K562 (cell line): ENCODE measurements around the gene TEX261. TPM values are rescaled to one million over a fixed set of nuclear protein-coding genes. Genes with fewer than 3 reads are reported as not detected.
A peak's percentile ranks its signal among the peaks of the same experiment; 100 is the strongest.

Experiments used
- ATF1 ChIP-seq, 2 experiments: fragments of 450-650 bp in 1 of 2; IDR thresholded peaks; 2 replicates each; pipeline ENCODE4 v1.6.1; 2016; ENCODE audit warnings: missing compliant biosample characterization in 1 of 2, missing genetic modification characterization in 1 of 2
- BHLHE40 ChIP-seq: IDR thresholded peaks from 2 replicates; pipeline ENCODE4 v1.6.1; 2011; ENCODE audit warnings: low read length, improper control_type of control experiment
- CBFA2T3 ChIP-seq: fragments of 450-650 bp; IDR thresholded peaks from 2 replicates; pipeline ENCODE4 v1.6.1; 2017
- CEBPB ChIP-seq: fragments of 450-650 bp; IDR thresholded peaks from 2 replicates; pipeline ENCODE4 v1.6.1; 2016; ENCODE audit warnings: missing genetic modification characterization, missing compliant biosample characterization
- E2F1 ChIP-seq: sonication (generic); formaldehyde crosslinking; IDR thresholded peaks from 2 replicates; pipeline ENCODE4 v1.8.1; 2023; ENCODE audit warnings: mild to moderate bottlenecking, missing genetic modification reagents, moderate library complexity
- E2F6 ChIP-seq, 2 experiments: IDR thresholded peaks; 2 replicates each; pipeline ENCODE4 v1.6.1; 2011; ENCODE audit warnings: borderline replicate concordance in 1 of 2, control low read depth in 1 of 2, low read depth in 1 of 2, low read length in 1 of 2, mild to moderate bottlenecking in 1 of 2, mixed read lengths in 1 of 2, moderate library complexity in 1 of 2; ENCODE audit not compliant: insufficient read depth in 1 of 2, insufficient read length in 1 of 2, poor library complexity in 1 of 2, severe bottlenecking in 1 of 2; ENCODE audit errors: extremely low read depth in 1 of 2
- MEF2A ChIP-seq: IDR thresholded peaks from 2 replicates; pipeline ENCODE4 v1.6.1; 2011; ENCODE audit warnings: low read depth, mild to moderate bottlenecking, low read length, moderate library complexity; ENCODE audit not compliant: control insufficient read depth
- NEUROD1 ChIP-seq: fragments of 150-350 bp; IDR thresholded peaks from 2 replicates; pipeline ENCODE4 v1.6.1; 2014; ENCODE audit warnings: borderline replicate concordance, low read length, low read depth; ENCODE audit not compliant: partially characterized antibody
- POU5F1 ChIP-seq: fragments of 150-350 bp; IDR thresholded peaks from 2 replicates; pipeline ENCODE4 v1.6.1; 2014; ENCODE audit warnings: borderline replicate concordance, low read length, low read depth, mild to moderate bottlenecking; ENCODE audit not compliant: partially characterized antibody
- RBBP5 ChIP-seq: fragments of 200-600 bp; sonication (generic); IDR thresholded peaks from 2 replicates; pipeline ENCODE4 v1.6.1; 2012; ENCODE audit warnings: borderline replicate concordance, mild to moderate bottlenecking, low read length, control low read depth, inconsistent platforms; ENCODE audit not compliant: insufficient read depth, poor library complexity, severe bottlenecking
- RFX1 ChIP-seq: fragments of 450-650 bp; IDR thresholded peaks from 2 replicates; pipeline ENCODE4 v1.6.1; 2016; ENCODE audit warnings: mild to moderate bottlenecking, moderate library complexity
- SMAD4 ChIP-seq: fragments of 250-450 bp; sonication (Bioruptor Pico); conservative IDR thresholded peaks from 2 replicates; pipeline ENCODE4 v1.8.0; 2021; ENCODE audit warnings: inconsistent platforms, mild to moderate bottlenecking, moderate library complexity
- TBP ChIP-seq: optimal IDR thresholded peaks from 2 replicates; pipeline ENCODE3; 2011; ENCODE audit warnings: low read depth, low read length, improper control_type of control experiment
- WHSC1 ChIP-seq: IDR thresholded peaks from one replicate; pipeline ENCODE4 v1.6.1; 2012; ENCODE audit warnings: low read length, control low read depth, inconsistent platforms
- ZNF174 ChIP-seq: fragments of 250-450 bp; sonication (Bioruptor Pico); IDR thresholded peaks from 2 replicates; pipeline ENCODE4 v1.4.0; 2020; ENCODE audit warnings: mild to moderate bottlenecking
- ZNF318 ChIP-seq, 2 experiments: fragments of 450-650 bp; IDR thresholded peaks; 2 replicates each; pipeline ENCODE4 v1.6.1; 2016; ENCODE audit warnings: mild to moderate bottlenecking in 2 of 2, borderline replicate concordance in 1 of 2, low read depth in 1 of 2, moderate library complexity in 1 of 2
- polyA plus RNA-seq, 8 experiments: library from polyadenylated mRNA; depleted of rRNA in 4 of 8; stranded (reverse) in 5 of 8; unstranded in 3 of 8; fragments of >200 nt; fragmentation: Nextera tagmentation in 2 of 8; fragmentation: Illumina TruSeq in 1 of 8; extraction: Ambion mirVana in 2 of 8; extraction: Trizol in 1 of 8; gene quantifications; 2 replicates each; pipeline versions ENCODE4 v1.2.1 to v1.2.3, GENCODE V29; 2011 to 2014; ENCODE audit warnings: inconsistent platforms in 1 of 8, missing spikeins in 1 of 8
- total RNA-seq, 7 experiments: library from RNA; depleted of rRNA in 6 of 7; stranded (reverse); fragments of >200 nt in 6 of 7; fragmentation: Illumina TruSeq in 2 of 7; extraction: Trizol in 2 of 7; gene quantifications; 2 replicates each; pipeline versions ENCODE4 v1.2.1 to v1.2.3, GENCODE V29; 2011 to 2021; ENCODE audit warnings: low replicate concordance in 1 of 7

TEX261 gene
- total and polyA plus RNA-seq, 9 of the 15 experiments (the other 6 are each of a cell fraction or from before 2014, with no cell fraction given), result 11.9 to 110 (median 51.9) TPM

- peak; percentile 76 for TF ChIP-seq RBBP5
- TF ChIP-seq BHLHE40, result 0 out of 2 replicates have a peak, but pooled peaks have one; percentile 6
- TF ChIP-seq ZNF174 (CRISPR knock-in tag), result no peak
- peak in 1 of 2 experiments; percentile 42 for TF ChIP-seq E2F6 (IDR thresholded peaks at IDR 0.05; ENCODE audit: borderline replicate concordance in 1 of 2, extremely low read depth in 1 of 2, insufficient read depth in 1 of 2, insufficient read length in 1 of 2, low read depth in 1 of 2, low read length in 1 of 2, poor library complexity in 1 of 2, severe bottlenecking in 1 of 2)
- peak; percentile 30; the same call in 1 of the 2 replicates for TF ChIP-seq MEF2A
- no peak for TF ChIP-seq ATF1 (CRISPR knock-in tag; IDR thresholded peaks at IDR 0.05)
- TF ChIP-seq ATF1 (tag; IDR thresholded peaks at IDR 0.05), result no peak
- TF ChIP-seq WHSC1, result no peak
- TF ChIP-seq ZNF318 (IDR thresholded peaks at IDR 0.05; ENCODE audit: borderline replicate concordance in 1 of 2, low read depth in 1 of 2), result no peak
- no peak for TF ChIP-seq POU5F1
- no peak for TF ChIP-seq E2F1 (CRISPR knock-in tag)
- TF ChIP-seq SMAD4 (CRISPR knock-in tag), result peak; percentile 67
- TF ChIP-seq CBFA2T3, result no peak
- no peak for TF ChIP-seq RFX1
- peak; percentile 41 for TF ChIP-seq TBP
- peak; percentile 47 for TF ChIP-seq NEUROD1
- no peak for TF ChIP-seq CEBPB (tag)
Measured at GRCh38 chr2:70994699-70995425, at the start of gene TEX261 (continued).
